Activated CD4-positive, alpha-beta T cell treated with anti-CD3 and anti-CD28 coated beads, Interleukin-10, Interleukin-2, amounts not matched to agents 100 ng/mL and 50 ng/mL, durations not matched to agents 16 hours and 8 hours (primary cell): ENCODE data around the gene CHST8.
"Not testable (repeated sequence)": the region's sequence is repeated elsewhere in the genome, so short reads cannot be mapped to it uniquely, and the experiment has no call there.

Experiments used
- DNase-seq: peaks from one replicate; pipeline ENCODE4 v3.0.0-alpha.2; 2020

Gene CHST8

GRCh38 chr19:33621811-33622504 lies at the start of gene CHST8:
Gene CHST8, plus strand, starts transcription at chr19:33621953. Its CDS starts 67,309 bp downstream, at chr19:33689262.
- peak; percentile 1 for DNase-seq

- DNase-seq = no peak
Measured at GRCh38 chr19:33572929-33573328, 48.8 kb upstream of the CHST8 start.

- DNase-seq = no peak
Measured at GRCh38 chr19:33574824-33575223, 46.9 kb upstream of the CHST8 start.

GRCh38 chr19:33578697-33579096 lies 43.1 kb upstream of the CHST8 start:
- no peak for DNase-seq

GRCh38 chr19:33580026-33580644 lies 41.6 kb upstream of the CHST8 start:
- no peak for DNase-seq

GRCh38 chr19:33580645-33581037 lies 41.1 kb upstream of the CHST8 start:
- DNase-seq = no peak

GRCh38 chr19:33582914-33583313 lies 38.8 kb upstream of the CHST8 start:
- DNase-seq = no peak

- no peak for DNase-seq
Measured at GRCh38 chr19:33587150-33587549, 34.6 kb upstream of the CHST8 start.

GRCh38 chr19:33590224-33590623 lies 31.5 kb upstream of the CHST8 start:
- no peak for DNase-seq

- no peak for DNase-seq
Measured at GRCh38 chr19:33595783-33596182, 26.0 kb upstream of the CHST8 start.

GRCh38 chr19:33601583-33601982 lies 20.2 kb upstream of the CHST8 start:
- DNase-seq = no peak

GRCh38 chr19:33602576-33603204 lies 19.1 kb upstream of the CHST8 start:
- DNase-seq = no peak

- DNase-seq = no peak
Measured at GRCh38 chr19:33603377-33603776, 18.4 kb upstream of the CHST8 start.

GRCh38 chr19:33604651-33605050 lies 17.1 kb upstream of the CHST8 start:
- DNase-seq = no peak

- not testable (repeated sequence) for DNase-seq
Measured at GRCh38 chr19:33605803-33606295, 15.9 kb upstream of the CHST8 start.

GRCh38 chr19:33606556-33606955 lies 15.2 kb upstream of the CHST8 start:
- DNase-seq = no peak

GRCh38 chr19:33609353-33609752 lies 12.4 kb upstream of the CHST8 start:
- no peak for DNase-seq

GRCh38 chr19:33610588-33610987 lies 11.2 kb upstream of the CHST8 start:
- no peak for DNase-seq

- no peak for DNase-seq
Measured at GRCh38 chr19:33612928-33613619, 8.7 kb upstream of the CHST8 start.

- DNase-seq = no peak
Measured at GRCh38 chr19:33613620-33614000, 8.1 kb upstream of the CHST8 start.

- no peak for DNase-seq
Measured at GRCh38 chr19:33616346-33616745, 5.4 kb upstream of the CHST8 start.

GRCh38 chr19:33616857-33617256 lies 4.9 kb upstream of the CHST8 start:
- no peak for DNase-seq

- not testable (repeated sequence) for DNase-seq
Measured at GRCh38 chr19:33618363-33618762, 3.4 kb upstream of the CHST8 start.

GRCh38 chr19:33618884-33619283 lies 2.9 kb upstream of the CHST8 start:
- DNase-seq = no peak
